Mesenchymal stem cell (in vitro differentiated cells and primary cell): ENCODE measurements around the gene MARK3.
A peak's percentile ranks its signal among the peaks of the same experiment; 100 is the strongest.

Experiments
- DNase-seq: peaks from one replicate; pipeline ENCODE4 v3.0.0-alpha.2; 2013
- H2AFZ ChIP-seq: one replicate; pipeline ENCODE4 v1.6.1; 2013; ENCODE audit warnings: low read depth, mild to moderate bottlenecking, control low read depth, inconsistent platforms, low read length, moderate library complexity
- H2AK5ac ChIP-seq: 2 replicates; pipeline ENCODE4 v1.6.1; 2013; ENCODE audit warnings: low read length, moderate library complexity, mild to moderate bottlenecking, inconsistent platforms; ENCODE audit not compliant: severe bottlenecking
- H2BK120ac ChIP-seq: one replicate; pipeline ENCODE4 v1.6.1; 2013; ENCODE audit warnings: low read depth, mild to moderate bottlenecking, inconsistent platforms, low read length, moderate library complexity
- H2BK12ac ChIP-seq, 2 experiments: one replicate each; pipeline ENCODE4 v1.6.1; 2013; ENCODE audit warnings: inconsistent platforms in 2 of 2, low read length in 2 of 2, mild to moderate bottlenecking in 2 of 2, moderate library complexity in 2 of 2, control low read depth in 1 of 2
- H2BK15ac ChIP-seq: one replicate; pipeline ENCODE4 v1.6.1; 2013; ENCODE audit warnings: mild to moderate bottlenecking, low read depth, inconsistent platforms; ENCODE audit not compliant: poor library complexity, severe bottlenecking
- H2BK5ac ChIP-seq: 2 replicates; pipeline ENCODE4 v1.6.1; 2013; ENCODE audit warnings: low read depth, mild to moderate bottlenecking, low read length, control low read depth, inconsistent platforms; ENCODE audit not compliant: poor library complexity, severe bottlenecking
- H3K14ac ChIP-seq, 2 experiments: one replicate each; pipeline ENCODE4 v1.6.1; 2013; ENCODE audit warnings: inconsistent platforms in 2 of 2, low read length in 2 of 2, control low read depth in 1 of 2, mild to moderate bottlenecking in 1 of 2, moderate library complexity in 1 of 2
- H3K18ac ChIP-seq, 2 experiments: one replicate each; pipeline ENCODE4 v1.6.1; 2013; ENCODE audit warnings: inconsistent platforms in 2 of 2, low read length in 2 of 2, control low read depth in 1 of 2, low read depth in 1 of 2, mild to moderate bottlenecking in 1 of 2
- H3K23ac ChIP-seq, 2 experiments: one replicate each; pipeline ENCODE4 v1.6.1; 2013; ENCODE audit warnings: inconsistent platforms in 2 of 2, low read length in 2 of 2, mild to moderate bottlenecking in 2 of 2, moderate library complexity in 2 of 2, control low read depth in 1 of 2
- H3K27ac ChIP-seq: 2 replicates; pipeline ENCODE4 v1.5.1; 2013; ENCODE audit warnings: mild to moderate bottlenecking, moderate library complexity, low read length, control low read depth, inconsistent platforms; ENCODE audit not compliant: poor library complexity, severe bottlenecking
- H3K27me3 ChIP-seq, 2 experiments: 2 replicates each; pipeline versions ENCODE4 v1.6.1 to v1.7.0; 2013; ENCODE audit warnings: low read length in 2 of 2, mild to moderate bottlenecking in 2 of 2, moderate library complexity in 2 of 2, control low read depth in 1 of 2, inconsistent platforms in 1 of 2; ENCODE audit not compliant: control insufficient read depth in 1 of 2, insufficient read depth in 1 of 2
- H3K36me3 ChIP-seq, 2 experiments: 2 replicates each; pipeline versions ENCODE4 v1.6.1 to v1.7.0; 2013; ENCODE audit warnings: low read length in 2 of 2, control low read depth in 1 of 2, inconsistent platforms in 1 of 2, low read depth in 1 of 2, mild to moderate bottlenecking in 1 of 2; ENCODE audit not compliant: insufficient read depth in 2 of 2, control insufficient read depth in 1 of 2
- H3K4ac ChIP-seq, 2 experiments: one replicate each; pipeline ENCODE4 v1.6.1; 2013; ENCODE audit warnings: inconsistent platforms in 2 of 2, low read length in 2 of 2, mild to moderate bottlenecking in 2 of 2, moderate library complexity in 2 of 2, control low read depth in 1 of 2, low read depth in 1 of 2
- H3K4me1 ChIP-seq: 2 replicates; pipeline ENCODE4 v1.6.1; 2013; ENCODE audit warnings: low read depth, low read length, control low read depth; ENCODE audit not compliant: control insufficient read depth, insufficient read depth
- H3K4me2 ChIP-seq: 2 replicates; pipeline ENCODE4 v1.6.1; 2013; ENCODE audit warnings: low read length, mild to moderate bottlenecking, inconsistent platforms; ENCODE audit not compliant: poor library complexity, severe bottlenecking
- H3K4me3 ChIP-seq, 2 experiments: 2 replicates each; pipeline versions ENCODE4 v1.5.1 to v1.7.0; 2013; ENCODE audit warnings: low read length in 2 of 2, mild to moderate bottlenecking in 2 of 2, control low read depth in 1 of 2, low read depth in 1 of 2; ENCODE audit not compliant: insufficient read depth in 1 of 2
- H3K79me1 ChIP-seq: replicated peaks from 2 replicates; pipeline ENCODE4 v1.6.1; 2013; ENCODE audit warnings: mild to moderate bottlenecking, control low read depth, low read length, inconsistent platforms; ENCODE audit not compliant: poor library complexity, severe bottlenecking
- H3K9ac ChIP-seq: 2 replicates; pipeline ENCODE4 v1.7.0; 2013; ENCODE audit warnings: mild to moderate bottlenecking, low read length, moderate library complexity
- H3K9me3 ChIP-seq: 2 replicates; pipeline ENCODE4 v1.7.0; 2013; ENCODE audit warnings: mild to moderate bottlenecking, low read length; ENCODE audit not compliant: control insufficient read depth
- H4K8ac ChIP-seq: one replicate; pipeline ENCODE4 v1.6.1; 2013; ENCODE audit warnings: inconsistent platforms, mild to moderate bottlenecking, low read length, moderate library complexity
- H4K91ac ChIP-seq: one replicate; pipeline ENCODE4 v1.6.1; 2013; ENCODE audit warnings: mild to moderate bottlenecking, low read length, inconsistent platforms
- whole genome bisulfite sequencing: methylation state at CpG from one replicate; pipeline ENCODE4 v1.1.7; 2013; ENCODE audit warnings: mixed read lengths; 5-methylcytosine and 5-hydroxymethylcytosine counted together

The MARK3 gene

GRCh38 chr14:103366741-103367140 lies 18.5 kb upstream of the MARK3 start:
- 88% methylated on average over 5 of the region's 6 CpGs for WGBS

GRCh38 chr14:103367995-103368394 lies 17.2 kb upstream of the MARK3 start:
- H2BK5ac ChIP-seq, result no peak overlapping the region
- no peak overlapping the region for H3K4me2 ChIP-seq
- no peak overlapping the region for H2AFZ ChIP-seq
- H4K91ac ChIP-seq, result no peak overlapping the region
- H3K9ac ChIP-seq, result no peak overlapping the region
- DNase-seq, result no peak
- no peak overlapping the region for H3K18ac ChIP-seq
- no peak overlapping the region for H3K4ac ChIP-seq
- H3K27ac ChIP-seq, result no peak overlapping the region
- H3K79me1 ChIP-seq, result no peaks in the 10 kb centered on the region
- H3K4me3 ChIP-seq, result no peak overlapping the region
- WGBS, result 98% methylated on average over 3 of the region's 4 CpGs
- peaks cover 8% of the 10 kb centered on the region for H3K4me1 ChIP-seq
- no peak overlapping the region for H2AK5ac ChIP-seq
- no peak overlapping the region for H3K14ac ChIP-seq
- peaks cover 17% of the 10 kb centered on the region for H3K9me3 ChIP-seq
- no peak overlapping the region for H4K8ac ChIP-seq
- H2BK15ac ChIP-seq, result no peak overlapping the region
- H3K23ac ChIP-seq, result no peak overlapping the region
- no peaks in the 10 kb centered on the region for H3K27me3 ChIP-seq
- H2BK120ac ChIP-seq, result no peak overlapping the region
- H3K36me3 ChIP-seq, result no peaks in the 10 kb centered on the region
- H2BK12ac ChIP-seq, result no peak overlapping the region

More at GRCh38 chr14:103366741-103367140, 18.5 kb upstream of the MARK3 start:
- H3K36me3 ChIP-seq, result no peaks in the 10 kb centered on the region
- no peaks in the 10 kb centered on the region for H3K27me3 ChIP-seq
- peaks cover 25% of the 10 kb centered on the region for H3K9me3 ChIP-seq
- H2AFZ ChIP-seq, result no peak overlapping the region
- H3K27ac ChIP-seq, result no peak overlapping the region
- no peak overlapping the region for H3K4ac ChIP-seq
- H2BK120ac ChIP-seq, result no peak overlapping the region
- no peak overlapping the region for H3K18ac ChIP-seq
- H3K9ac ChIP-seq, result no peak overlapping the region
- no peaks in the 10 kb centered on the region for H3K79me1 ChIP-seq
- no peak overlapping the region for H2BK15ac ChIP-seq
- no peak overlapping the region for H3K4me2 ChIP-seq
- no peak overlapping the region for H4K91ac ChIP-seq
- no peak overlapping the region for H3K14ac ChIP-seq
- no peak overlapping the region for H4K8ac ChIP-seq
- no peak overlapping the region for H3K4me3 ChIP-seq
- H3K4me1 ChIP-seq, result no peaks in the 10 kb centered on the region
- no peak overlapping the region for H3K23ac ChIP-seq
- no peak overlapping the region for H2BK12ac ChIP-seq
- no peak for DNase-seq
- no peak overlapping the region for H2BK5ac ChIP-seq
- no peak overlapping the region for H2AK5ac ChIP-seq

GRCh38 chr14:103370087-103370486 lies 15.1 kb upstream of the MARK3 start:
- H3K9ac ChIP-seq, result no peak overlapping the region
- H3K4ac ChIP-seq, result no peak overlapping the region
- WGBS, result 87% methylated on average over 3 of the region's 3 CpGs
- H2BK12ac ChIP-seq, result no peak overlapping the region
- H3K23ac ChIP-seq, result no peak overlapping the region
- no peak overlapping the region for H2BK120ac ChIP-seq
- H3K4me2 ChIP-seq, result no peak overlapping the region
- H3K4me1 ChIP-seq, result peaks cover 9% of the 10 kb centered on the region
- H3K36me3 ChIP-seq, result no peaks in the 10 kb centered on the region
- no peaks in the 10 kb centered on the region for H3K9me3 ChIP-seq
- no peak overlapping the region for H4K91ac ChIP-seq
- H3K14ac ChIP-seq, result no peak overlapping the region
- H3K27ac ChIP-seq, result no peak overlapping the region
- DNase-seq, result no peak
- H3K18ac ChIP-seq, result no peak overlapping the region
- no peak overlapping the region for H4K8ac ChIP-seq
- no peak overlapping the region for H2BK15ac ChIP-seq
- H2AFZ ChIP-seq, result no peak overlapping the region
- no peak overlapping the region for H2BK5ac ChIP-seq
- no peaks in the 10 kb centered on the region for H3K27me3 ChIP-seq
- no peak overlapping the region for H2AK5ac ChIP-seq
- H3K79me1 ChIP-seq, result no peaks in the 10 kb centered on the region
- H3K4me3 ChIP-seq, result no peak overlapping the region

- Histone ChIP-seq H3K36me3 (no peaks in the 10 kb centered on the region), H3K27ac (no peak overlapping the region), H3K4ac (no peak overlapping the region), H3K9ac (peak overlapping the region; percentile 53), H3K9me3 (no peaks in the 10 kb centered on the region), H3K4me2 (no peak overlapping the region), H3K4me1 (peaks cover 9% of the 10 kb centered on the region), H3K27me3 (no peaks in the 10 kb centered on the region), H3K14ac (peak overlapping the region in 1 of 2 experiments; percentile 18), H2BK120ac (no peak overlapping the region), H2BK15ac (no peak overlapping the region), H4K8ac (no peak overlapping the region), H3K4me3 (peak overlapping the region in 1 of 2 experiments; percentile 28), H3K79me1 (no peaks in the 10 kb centered on the region), H2BK5ac (no peak overlapping the region), H4K91ac (peak overlapping the region; percentile 68), H3K18ac (peak overlapping the region in 1 of 2 experiments; percentile 73), H2AFZ (peak overlapping the region; percentile 42), H2AK5ac (no peak overlapping the region), H2BK12ac (peak overlapping the region in 1 of 2 experiments; percentile 72), H3K23ac (no peak overlapping the region)
- DNase-seq, result no peak
- WGBS, result 69% methylated on average over 20 of the region's 23 CpGs
These were observed 13.2 kb upstream of the MARK3 start for GRCh38 chr14:103372017-103372416.
